Glomerular visceral epithelial cell (primary cell): Measurements from ENCODE around the gene SH2D3A.
"Not testable (repeated sequence)": the region's sequence is repeated elsewhere in the genome, so short reads cannot be mapped to it uniquely, and the experiment has no call there.

Source experiments
- DNase-seq: peaks from one replicate; pipeline ENCODE4 v3.0.0-alpha.2; 2016; ENCODE audit errors: extremely low spot score

SH2D3A gene

DNA sequence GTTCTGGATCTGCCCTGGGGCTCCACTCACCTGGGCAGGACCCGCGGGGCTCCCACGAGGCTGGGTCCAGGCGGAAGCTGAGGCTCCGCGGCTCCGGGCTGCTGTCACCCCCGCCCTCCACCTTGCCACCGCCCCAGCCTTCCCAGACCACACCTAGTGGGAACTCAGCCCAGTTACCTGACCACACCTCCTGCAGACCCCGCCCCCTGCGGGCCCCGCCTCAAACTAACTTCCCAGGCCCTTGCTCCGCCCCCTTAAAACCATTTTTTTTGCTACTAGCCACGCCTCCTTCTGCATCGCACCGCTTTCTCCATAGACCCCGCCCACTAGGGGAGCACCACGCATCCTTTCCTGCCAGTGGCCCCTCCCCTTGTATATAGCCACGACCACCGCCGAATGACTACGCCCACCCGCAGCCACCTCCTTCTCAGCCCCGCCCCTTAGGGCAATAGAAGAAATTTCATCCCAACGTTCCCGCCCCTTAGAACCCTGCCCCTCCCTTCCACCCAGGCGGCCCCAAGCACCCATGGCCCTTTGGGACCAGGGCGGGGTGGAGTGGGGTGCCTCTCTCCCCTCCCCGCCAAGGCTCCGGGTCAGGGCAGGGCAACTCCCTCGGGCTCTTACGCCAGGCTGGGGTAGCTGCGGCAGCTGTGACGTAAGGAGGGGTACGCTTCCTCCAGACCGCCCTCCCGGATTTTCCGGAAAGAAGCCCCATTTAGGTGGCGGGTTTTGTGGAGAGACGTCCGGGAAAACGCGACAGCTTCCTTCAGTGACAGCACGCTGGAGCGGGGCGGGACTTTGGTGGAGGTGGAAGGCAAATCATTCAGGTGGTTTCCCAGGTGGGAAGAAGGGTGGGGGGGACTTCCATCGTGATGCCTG lies at the start of gene SH2D3A:
Gene SH2D3A (minus strand): TSS at position 79 of the 879 bp plus-strand sequence. CDS start 3,687 bp downstream, outside the sequence.
- DNase-seq: peak; percentile 85

DNA sequence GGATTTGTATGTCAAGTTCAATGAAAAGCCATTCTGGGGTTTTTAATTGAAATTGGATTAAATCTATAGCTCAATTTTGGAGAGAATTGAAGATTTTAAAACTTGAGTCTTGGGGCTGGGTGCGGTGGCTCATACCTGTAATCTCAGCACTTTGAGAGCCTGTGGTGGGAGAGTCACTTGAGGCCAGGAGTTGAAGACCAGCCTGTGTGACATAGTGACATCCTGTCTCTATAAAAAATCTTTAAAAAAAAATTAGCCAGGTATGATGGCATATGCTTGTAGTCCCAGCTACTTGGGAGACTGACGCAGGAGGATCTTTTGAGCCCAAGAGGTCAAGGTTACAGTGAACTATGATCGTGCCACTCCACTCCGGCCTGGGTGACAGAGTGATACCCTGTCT lies 46.4 kb upstream of the SH2D3A start:
- DNase-seq: no peak

DNA sequence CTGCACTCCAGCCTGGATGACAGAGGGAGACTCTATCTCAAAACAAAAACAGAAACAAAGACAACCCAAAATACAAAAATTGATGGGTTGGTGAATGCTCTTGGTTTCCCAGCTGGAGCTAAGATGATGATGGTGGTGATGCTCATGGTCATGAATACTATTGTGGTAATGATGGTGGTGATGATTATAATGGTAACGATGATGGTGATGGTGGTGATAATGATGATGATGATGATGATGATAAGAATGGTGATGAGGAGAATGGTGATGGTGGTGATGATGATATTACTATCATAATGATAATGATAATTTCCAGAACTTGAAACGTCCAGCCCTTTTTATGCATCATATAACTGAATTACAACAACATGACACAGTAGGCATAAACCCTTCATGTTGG lies 45.4 kb upstream of the SH2D3A start:
- DNase-seq: no peak

DNA sequence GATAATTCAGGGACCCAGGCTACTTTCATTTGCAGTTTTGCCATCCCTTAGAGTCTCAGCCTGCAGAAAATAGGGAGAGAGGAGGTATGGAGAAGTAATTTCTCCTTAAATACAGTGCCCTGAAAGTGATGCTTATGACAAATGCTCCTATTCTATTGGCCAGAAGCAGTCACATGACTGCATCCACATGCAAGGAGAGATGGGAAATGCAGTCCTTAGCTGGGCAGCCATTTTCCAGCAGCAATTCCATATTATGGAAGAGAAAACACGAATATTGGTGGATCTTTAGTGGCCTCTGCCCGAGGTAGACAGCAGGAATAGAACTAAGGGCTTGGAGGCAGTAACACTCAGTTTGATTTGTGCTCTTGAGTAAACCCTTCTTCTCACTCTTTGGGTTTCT lies 44.7 kb upstream of the SH2D3A start:
- DNase-seq: peak; percentile 63

DNA sequence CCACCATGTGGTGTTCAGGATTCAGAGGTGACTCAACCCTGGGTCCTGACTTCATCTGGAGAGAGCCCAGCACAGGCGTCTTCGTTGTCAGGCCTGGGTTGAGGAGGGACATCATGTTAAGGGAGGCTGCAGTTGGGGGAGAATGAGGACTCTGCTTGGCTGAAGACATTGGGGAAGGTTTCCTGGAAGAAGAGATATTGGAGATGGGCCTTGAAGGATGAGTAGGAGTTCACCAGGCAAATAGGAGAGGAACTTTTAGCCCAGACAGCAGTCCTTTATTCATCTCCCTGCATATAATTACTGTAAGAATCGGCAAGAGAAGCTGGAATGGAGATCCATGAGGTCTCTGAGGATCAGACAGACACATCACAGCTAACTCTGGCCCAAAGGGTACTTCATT lies 44.1 kb upstream of the SH2D3A start:
- no peak for DNase-seq

DNA sequence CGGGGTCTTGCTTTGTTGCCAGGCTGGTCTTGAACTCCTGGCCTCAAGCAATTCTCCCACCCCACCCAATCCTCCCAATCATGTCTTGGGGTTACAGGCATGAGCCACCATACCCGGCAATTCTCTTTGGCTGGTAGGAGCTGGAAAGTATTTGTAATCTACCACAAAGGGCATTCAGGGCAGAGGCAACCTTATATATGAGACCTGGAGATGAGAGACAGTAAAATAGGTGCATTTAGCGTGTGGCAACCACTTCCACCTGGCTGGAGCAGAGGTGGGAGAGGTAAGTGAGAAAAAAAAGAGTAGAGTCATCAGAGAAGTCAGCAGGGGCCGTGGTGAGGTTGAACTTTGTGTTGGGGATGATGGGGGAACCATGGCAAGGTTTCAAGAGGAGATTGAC lies 42.0 kb upstream of the SH2D3A start:
- DNase-seq: no peak

DNA sequence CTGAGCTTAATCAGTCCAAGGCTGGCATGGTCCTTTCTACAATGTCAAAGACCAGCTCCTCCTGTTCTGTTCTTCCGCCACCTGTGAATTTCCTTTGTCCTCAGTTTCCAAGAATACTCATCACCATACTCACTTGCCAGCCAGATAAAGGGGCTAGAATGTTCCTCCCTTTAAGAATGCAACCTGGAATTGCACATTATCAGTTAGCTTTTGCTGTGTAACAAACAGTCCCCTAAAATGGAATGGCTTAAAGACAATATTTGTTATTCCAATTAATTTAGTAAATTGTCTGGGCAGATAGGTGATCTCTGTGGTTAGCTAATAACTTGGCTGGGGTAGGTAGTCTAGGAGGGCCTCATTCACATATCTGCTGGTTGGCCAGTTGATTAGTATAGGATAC lies 41.3 kb upstream of the SH2D3A start:
- DNase-seq: no peak

DNA sequence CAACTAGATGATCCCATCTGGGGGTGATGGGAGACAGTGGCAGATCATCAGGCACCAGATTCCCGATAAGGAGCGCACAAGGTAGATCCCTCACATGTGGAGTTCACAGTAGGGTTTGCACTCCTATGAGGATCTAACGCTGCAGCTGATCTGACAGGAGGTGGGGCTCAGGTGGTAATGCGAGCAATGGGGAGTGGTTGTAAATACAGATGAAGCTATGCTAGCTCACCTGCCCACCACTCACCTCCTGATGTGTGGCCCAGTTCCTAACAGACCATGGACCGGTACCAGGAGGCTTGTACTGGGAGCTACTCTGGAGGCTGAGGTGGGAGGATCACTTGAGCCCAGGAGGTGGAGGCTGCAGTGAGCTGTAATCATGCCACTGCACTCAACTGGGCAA lies 40.1 kb upstream of the SH2D3A start:
- no peak for DNase-seq

DNA sequence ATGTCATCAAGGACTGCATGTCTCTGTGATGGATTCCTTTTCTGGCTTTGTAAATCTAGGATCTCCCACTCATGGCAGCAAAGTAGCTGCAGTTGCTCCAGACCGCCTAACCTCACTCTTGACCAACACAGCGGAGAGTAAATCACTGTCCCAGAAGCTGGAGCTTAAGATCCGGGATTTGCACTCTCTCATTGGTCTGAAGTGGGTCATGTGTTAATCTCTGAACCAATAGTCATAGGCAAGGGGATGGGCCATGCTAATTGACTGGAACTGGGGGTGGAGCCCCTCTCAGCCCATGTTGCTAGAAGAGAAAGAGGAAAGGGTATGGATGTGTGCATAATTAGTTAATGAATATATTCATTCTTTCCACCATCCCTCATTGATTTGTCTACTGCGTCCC lies 39.3 kb upstream of the SH2D3A start:
- DNase-seq: no peak

DNA sequence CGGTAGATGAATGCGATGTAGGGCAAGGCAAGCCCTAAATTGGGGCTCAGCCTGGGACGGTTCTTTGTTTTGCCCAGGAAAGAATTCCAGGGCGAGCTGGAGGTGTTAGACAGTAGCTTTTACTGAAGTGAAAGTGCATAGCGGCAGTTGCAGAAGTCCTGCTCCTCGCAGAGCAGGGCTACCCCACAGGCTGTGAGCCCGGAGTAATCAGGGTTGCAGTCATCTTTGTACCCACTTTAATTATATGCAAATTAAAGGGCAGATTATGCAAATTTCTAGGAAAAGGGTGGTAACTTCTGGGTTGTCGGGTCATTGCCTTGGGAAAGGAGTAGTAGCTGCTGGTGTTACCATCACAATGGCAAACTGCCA lies 35.8 kb upstream of the SH2D3A start:
- DNase-seq: no peak

DNA sequence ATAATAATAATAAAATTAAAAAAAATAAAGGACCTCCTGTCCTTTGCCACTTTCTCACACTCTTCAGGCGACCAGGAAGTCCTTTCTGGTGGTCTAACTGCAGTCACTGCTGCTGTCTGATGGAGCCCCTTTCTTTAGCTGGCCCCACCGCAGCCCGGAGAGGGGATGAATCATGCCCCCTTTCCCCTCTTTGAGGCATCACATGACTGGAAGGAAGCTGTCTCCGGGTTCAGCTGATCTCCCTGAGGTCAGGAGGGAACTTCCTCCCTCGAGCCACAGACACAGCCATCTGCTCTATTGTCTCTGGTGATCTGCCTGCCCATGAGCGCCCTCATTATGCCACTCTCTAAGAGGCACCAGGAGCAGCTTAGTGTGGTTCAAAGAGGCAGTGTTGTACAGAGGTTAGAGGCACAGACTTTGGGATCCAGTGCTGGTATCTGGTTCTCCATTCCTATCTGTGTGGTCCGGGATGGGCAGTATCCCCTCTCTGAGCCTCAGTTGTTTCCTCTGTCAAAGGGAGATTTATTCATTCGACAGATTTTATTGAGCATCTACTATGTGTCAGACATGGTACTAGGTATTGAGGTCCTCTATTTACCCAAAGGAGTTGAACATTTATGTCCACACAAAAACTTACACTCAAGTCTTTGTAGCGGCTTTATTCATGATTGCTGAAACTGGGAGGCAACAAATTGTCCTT lies 35.3 kb upstream of the SH2D3A start:
- DNase-seq: peak; percentile 67

DNA sequence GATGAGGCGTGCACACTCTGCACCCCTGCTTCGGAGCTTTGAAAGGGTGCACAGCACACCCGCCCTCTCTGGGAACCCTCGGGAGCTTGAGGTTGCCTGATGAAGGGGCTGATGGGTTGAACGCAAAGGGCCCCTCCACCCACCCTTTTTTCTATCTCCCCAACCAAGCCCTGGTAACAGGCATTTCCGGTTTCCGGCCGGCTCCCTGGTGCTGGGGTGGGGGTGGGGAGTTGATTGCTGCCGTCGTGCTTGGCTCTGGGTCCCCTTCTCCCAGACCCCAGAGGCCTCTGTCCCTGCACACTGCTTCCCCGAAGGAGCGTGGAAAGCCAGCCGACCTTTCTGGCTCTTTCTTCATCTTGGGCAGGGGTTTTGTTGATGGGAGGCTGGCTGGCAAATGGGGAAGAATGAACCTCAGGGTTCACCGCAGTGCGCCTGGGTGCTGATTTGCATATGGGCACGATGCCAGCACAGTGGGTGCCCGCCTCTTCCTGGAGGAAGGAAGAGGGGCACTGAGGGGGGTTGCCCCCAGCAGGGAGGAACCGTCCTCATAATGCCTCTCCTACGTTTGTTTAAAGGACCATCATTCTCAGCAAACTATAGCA lies 34.4 kb upstream of the SH2D3A start:
- peak; percentile 83 for DNase-seq

DNA sequence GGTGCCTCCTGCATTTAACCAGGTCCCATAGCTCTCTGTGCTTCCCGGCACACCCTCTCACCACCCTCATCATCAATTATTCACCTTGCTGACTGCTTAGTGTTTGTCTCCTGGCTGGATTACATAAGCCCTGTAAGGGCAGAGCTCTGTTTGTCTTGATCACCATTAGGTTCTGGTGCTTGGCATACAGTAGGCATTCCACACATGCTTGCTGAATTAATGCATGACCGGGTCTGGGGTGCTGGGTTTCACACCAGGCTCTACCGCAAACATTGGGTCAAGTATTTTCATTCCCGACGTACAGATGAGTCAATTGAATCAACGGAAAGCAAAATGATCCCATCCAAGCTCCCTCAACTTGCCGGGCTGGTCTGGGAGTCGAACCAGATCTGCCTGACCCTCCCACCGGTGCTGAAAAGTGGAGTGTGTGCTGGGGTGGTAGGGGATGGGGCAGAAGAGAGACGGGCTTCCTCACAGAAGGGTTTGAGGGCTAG lies 33.8 kb upstream of the SH2D3A start:
- peak; percentile 90 for DNase-seq

DNA sequence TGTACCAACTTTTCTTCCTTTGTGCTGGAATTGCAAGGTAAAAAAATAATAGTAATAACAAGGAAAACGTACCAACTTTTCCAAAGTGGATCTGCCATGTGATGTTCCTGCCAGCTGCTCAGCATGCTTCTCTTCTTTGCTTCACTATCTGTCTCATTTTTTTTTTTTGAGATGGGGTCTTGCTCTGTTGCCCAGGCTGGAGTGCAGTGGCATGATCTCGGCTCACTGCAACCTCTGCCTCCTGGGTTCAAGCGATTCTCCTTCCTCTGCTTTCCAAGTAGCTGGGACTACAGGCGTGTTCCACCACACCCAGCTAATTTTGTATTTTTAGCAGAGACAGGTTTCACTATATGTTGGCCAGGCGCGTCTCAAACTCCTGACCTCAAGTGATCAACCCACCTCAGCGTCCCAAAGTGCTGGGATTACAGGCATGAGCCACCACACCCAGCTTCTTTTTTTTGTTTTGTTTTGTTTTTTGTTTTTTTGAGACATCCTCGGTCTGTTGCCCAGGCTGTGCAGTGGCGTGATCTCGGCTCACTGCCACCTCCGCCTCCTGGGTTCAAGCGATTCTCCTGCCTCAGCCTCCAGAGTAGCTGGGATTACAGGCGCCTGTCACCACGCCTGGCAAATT lies 33.0 kb upstream of the SH2D3A start:
- DNase-seq: not testable (repeated sequence)

DNA sequence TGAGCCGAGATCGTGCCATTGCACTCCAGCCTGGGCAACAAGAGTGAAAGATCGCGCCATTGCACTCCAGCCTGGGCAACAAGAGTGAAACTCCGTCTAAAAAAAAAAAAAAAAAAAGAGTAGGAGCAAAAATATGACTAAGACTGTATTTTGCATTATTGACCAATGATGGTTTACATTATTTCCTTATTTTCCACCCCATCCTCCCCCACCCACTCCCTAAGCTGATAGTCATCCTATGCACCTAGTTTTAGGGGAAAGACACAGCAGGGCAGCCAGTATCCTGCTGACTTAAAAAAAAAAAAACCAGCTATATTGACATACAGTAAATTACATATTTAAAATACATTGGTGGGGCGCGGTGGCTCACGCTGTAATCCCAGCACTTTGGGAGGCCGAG lies 30.4 kb upstream of the SH2D3A start:
- no peak for DNase-seq

DNA sequence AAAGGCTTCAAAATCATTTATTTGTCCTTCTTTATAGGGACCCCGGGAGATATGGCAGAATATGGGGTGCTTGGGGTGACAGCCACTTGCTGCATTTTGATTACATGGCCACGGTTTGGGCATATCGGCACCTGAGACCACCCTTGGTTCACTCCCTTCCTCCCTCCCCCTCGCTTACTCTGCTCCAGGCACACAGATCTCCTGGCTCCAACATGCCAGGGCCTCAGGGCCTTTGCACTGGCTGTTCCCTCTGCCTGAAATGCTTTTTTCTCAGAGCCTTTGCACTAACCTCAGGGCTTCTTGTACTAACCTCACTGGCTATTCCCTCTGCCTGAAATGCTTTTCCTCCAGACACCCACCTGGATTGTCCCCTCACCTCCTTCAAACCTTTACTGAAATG lies 29.0 kb upstream of the SH2D3A start:
- no peak for DNase-seq

DNA sequence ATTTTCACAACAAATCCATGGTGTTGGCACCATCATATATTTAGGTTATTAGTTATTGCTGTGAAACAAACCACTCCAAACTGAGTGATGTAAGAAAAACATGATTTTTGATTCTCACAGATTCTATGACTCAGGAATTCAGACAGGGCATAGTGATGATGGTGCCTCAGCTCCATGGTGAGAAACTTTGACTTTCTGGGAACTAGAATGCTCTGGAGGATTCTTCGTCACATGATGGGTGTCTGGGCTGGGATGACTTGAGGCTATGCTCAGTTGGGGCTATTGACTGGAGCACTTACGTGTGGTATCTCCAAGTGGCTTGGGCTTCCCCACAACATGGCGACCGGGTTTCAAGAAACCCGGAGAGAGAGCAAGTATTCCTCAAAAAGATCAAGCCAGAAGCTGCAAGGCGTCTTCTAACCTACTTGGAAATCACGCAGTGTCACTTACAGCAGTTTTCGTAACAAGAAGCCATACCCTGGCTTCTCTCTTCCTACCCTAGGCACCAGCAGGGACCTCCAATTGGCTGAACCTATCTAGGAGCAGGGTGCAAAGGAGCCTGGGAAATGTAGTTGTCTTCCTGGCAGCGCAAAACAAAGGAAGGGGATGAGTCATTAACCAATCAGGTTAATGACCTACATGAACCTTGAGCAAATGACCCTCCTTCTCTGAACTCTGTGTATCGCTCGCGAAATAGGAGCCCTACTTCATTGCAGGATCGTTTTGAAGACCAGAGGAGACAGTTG lies 27.6 kb upstream of the SH2D3A start:
- no peak for DNase-seq

DNA sequence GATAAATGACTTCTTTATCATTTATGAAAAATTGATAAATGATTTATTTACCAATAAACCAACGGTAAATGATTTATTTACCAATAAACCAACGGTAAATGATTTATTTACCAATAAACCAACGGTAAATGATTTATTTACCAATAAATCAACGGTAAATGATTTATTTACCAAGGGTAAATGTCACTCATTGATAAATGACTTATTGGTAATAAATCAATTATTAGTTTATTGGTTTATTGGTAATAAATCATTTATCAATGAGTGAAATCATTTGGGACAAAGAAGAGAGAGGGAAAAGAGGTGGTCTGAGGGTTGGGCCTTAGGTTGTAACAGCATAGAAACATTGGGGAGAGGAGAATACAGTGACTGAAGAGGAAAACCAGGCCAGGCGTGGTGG lies 26.7 kb upstream of the SH2D3A start:
- no peak for DNase-seq

DNA sequence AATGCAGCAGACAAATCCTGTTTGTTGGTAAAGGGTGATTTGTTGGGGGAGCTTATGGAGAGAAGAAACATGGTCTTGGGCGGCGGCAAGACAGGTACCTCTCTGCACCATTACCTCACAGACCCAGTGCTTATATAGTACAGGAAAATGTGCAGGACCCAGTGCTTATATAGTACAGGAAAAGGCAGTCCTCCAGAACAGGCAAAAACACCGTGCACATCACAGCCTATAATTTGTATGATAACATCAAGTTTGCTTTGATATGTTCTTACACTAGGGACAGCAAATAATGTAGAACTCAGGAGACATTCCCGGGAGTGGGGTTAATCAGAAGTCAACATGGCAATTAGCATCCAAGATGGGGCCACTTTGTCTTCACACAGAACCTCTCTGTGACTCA lies 26.2 kb upstream of the SH2D3A start:
- DNase-seq: no peak

DNA sequence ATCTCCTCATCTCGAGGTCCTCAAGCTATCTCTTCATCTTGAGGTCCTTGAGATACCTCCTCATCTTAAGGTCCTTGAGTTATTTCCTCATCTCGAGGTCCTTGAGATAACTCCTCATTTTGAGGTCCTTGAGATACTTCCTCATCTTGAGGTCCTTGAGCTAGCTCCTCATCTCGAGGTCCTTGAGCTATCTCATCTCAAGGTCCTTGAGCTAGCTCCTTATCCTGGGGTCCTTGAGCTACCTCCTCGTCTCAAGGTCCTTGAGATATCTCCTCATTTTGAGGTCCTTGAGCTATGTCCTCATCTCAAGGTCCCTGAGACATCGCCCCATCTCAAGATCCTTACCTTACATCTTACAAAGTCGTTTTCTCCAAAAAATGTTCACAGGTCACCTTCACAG lies 24.0 kb upstream of the SH2D3A start:
- no peak for DNase-seq
